CD4-positive, alpha-beta T cell treated with Interleukin-15 for 1 hour (primary cell): ENCODE measurements around the gene CTSE.

Experiments
- DNase-seq: peaks from one replicate; pipeline ENCODE4 v3.0.0-alpha.2; 2020

CTSE gene

GRCh38 chr1:205967554-205968335 lies 56.0 kb downstream of the CTSE start:
- DNase-seq: no peak

- no peak for DNase-seq
These were observed 58.4 kb downstream of the CTSE start for GRCh38 chr1:205965036-205965884.

GRCh38 chr1:205963352-205964155 lies 60.1 kb downstream of the CTSE start:
- no peak for DNase-seq

GRCh38 chr1:205962821-205963221 lies 60.9 kb downstream of the CTSE start:
- DNase-seq: no peak

- DNase-seq: no peak
These were observed 61.5 kb downstream of the CTSE start for GRCh38 chr1:205961991-205962820.

- no peak for DNase-seq
These were observed 62.3 kb downstream of the CTSE start for GRCh38 chr1:205961405-205961804.

- DNase-seq: no peak
These were observed 63.9 kb downstream of the CTSE start for GRCh38 chr1:205959789-205960188.
